K562 (cell line): ENCODE measurements around the gene MINDY4. TPM values are rescaled to one million over a fixed set of nuclear protein-coding genes. Genes with fewer than 3 reads are reported as not detected.

Experiments used
- ATAC-seq: fragments of 200-7000 bp; cut with Tn5 transposase; 3 replicates; pipeline ENCODE4 v1.9.1; 2020; ENCODE audit warnings: moderate library complexity
- BruUV-seq: library from RNA; stranded (reverse); fragments of 400-500 nt; replicated peaks from 2 replicates; lab custom pipeline; 2021; lab: Mats Ljungman, UMichigan
- CTCF ChIA-PET: fragments of 300-600 bp; formaldehyde crosslinking; extraction: SDS; loops from one replicate; lab custom pipeline; 2021; ENCODE audit warnings: low intra/inter-chr PET ratio; lab: Yijun Ruan, JAX
- POLR2A ChIA-PET: fragments of 300-600, 350-650 bp; sonication (Branson Sonifier 250); formaldehyde crosslinking; extraction: SDS; loops from one replicate; lab custom pipeline; 2021; ENCODE audit warnings: antibody characterized with exemption, inconsistent platforms; lab: Yijun Ruan, JAX
- DNase-seq, 4 experiments: peaks; one replicate each; pipeline versions ENCODE4 v3.0.0 to v3.0.0-alpha.2; 2011 to 2018; ENCODE audit warnings: low spot score in 3 of 4, mixed read lengths in 3 of 4; ENCODE audit errors: extremely low read depth in 1 of 4
- FAIRE-seq: peaks from 2 replicates; lab custom pipeline; 2011; peaks lifted over from hg19 to GRCh38; lab: Jason Lieb, UNC
- H2AFZ ChIP-seq: 2 replicates; pipeline ENCODE4 v1.6.0; 2011; ENCODE audit warnings: low read depth, low read length, control low read depth, inconsistent platforms
- H3K27ac ChIP-seq: fragments of 200-600 bp; 3 replicates; pipeline ENCODE4 v1.8.0; 2011; ENCODE audit warnings: low read depth, mild to moderate bottlenecking, control low read depth, inconsistent platforms, low read length, moderate library complexity, mixed read lengths; ENCODE audit errors: extremely low read depth
- H3K27me3 ChIP-seq, 2 experiments: fragments of 300-600 bp in 1 of 2; 2 replicates in 1 of 2; 3 replicates in 1 of 2; pipeline versions ENCODE4 v1.6.0 to v1.8.0; 2011; ENCODE audit warnings: inconsistent platforms in 2 of 2, low read length in 2 of 2, mild to moderate bottlenecking in 1 of 2, mixed read lengths in 1 of 2, moderate library complexity in 1 of 2; ENCODE audit not compliant: control insufficient read depth in 2 of 2, insufficient read depth in 2 of 2
- H3K36me3 ChIP-seq: fragments of 300-600 bp; 3 replicates; pipeline ENCODE4 v1.8.0; 2011; ENCODE audit warnings: mild to moderate bottlenecking, low read length, inconsistent platforms; ENCODE audit not compliant: control insufficient read depth, insufficient read depth
- H3K4me1 ChIP-seq, 2 experiments: fragments of 200-600 bp in 1 of 2; replicated peaks in 1 of 2; 2 replicates in 1 of 2; 3 replicates in 1 of 2; pipeline versions ENCODE4 v1.5.1 to v1.8.0; 2011; ENCODE audit warnings: inconsistent platforms in 2 of 2, low read length in 2 of 2, mild to moderate bottlenecking in 1 of 2, mixed read lengths in 1 of 2, moderate library complexity in 1 of 2; ENCODE audit not compliant: control insufficient read depth in 2 of 2, insufficient read depth in 2 of 2
- H3K4me2 ChIP-seq: 2 replicates; pipeline ENCODE4 v1.6.1; 2011; ENCODE audit warnings: low read length, control low read depth, inconsistent platforms, mixed read lengths; ENCODE audit not compliant: insufficient read depth
- H3K4me3 ChIP-seq: fragments of 200-600 bp; sonication (generic), shearing (Covaris generic); 2 replicates; pipeline ENCODE4 v1.5.1; 2016; ENCODE audit warnings: control low read depth, inconsistent platforms
- H3K79me2 ChIP-seq: fragments of 200-600 bp; 3 replicates; pipeline ENCODE4 v1.8.0; 2011; ENCODE audit warnings: low read length, inconsistent platforms; ENCODE audit not compliant: control insufficient read depth, insufficient read depth
- H3K9ac ChIP-seq, 2 experiments: 2 replicates each; pipeline versions ENCODE4 v1.6.0 to v1.6.1; 2011; ENCODE audit warnings: low read depth in 2 of 2, low read length in 2 of 2, control low read depth in 1 of 2, inconsistent platforms in 1 of 2, mild to moderate bottlenecking in 1 of 2, mixed read lengths in 1 of 2; ENCODE audit not compliant: insufficient read depth in 1 of 2
- H3K9me1 ChIP-seq: one replicate; pipeline ENCODE4 v1.6.0; 2011; ENCODE audit warnings: inconsistent platforms, mild to moderate bottlenecking, low read length, moderate library complexity; ENCODE audit not compliant: control insufficient read depth, insufficient read depth
- H3K9me3 ChIP-seq: replicated peaks from 2 replicates; pipeline ENCODE4 v1.5.1; 2011; ENCODE audit warnings: low read depth, low read length, inconsistent platforms; ENCODE audit not compliant: control insufficient read depth, insufficient read depth
- H4K20me1 ChIP-seq: replicated peaks from 2 replicates; pipeline ENCODE4 v1.6.1; 2011; ENCODE audit warnings: low read length, inconsistent platforms, mixed read lengths; ENCODE audit not compliant: control insufficient read depth, insufficient read depth
- ELF4 ChIP-seq: fragments of 450-650 bp; formaldehyde crosslinking; IDR thresholded peaks from 2 replicates; pipeline ENCODE4 v1.4.0; 2022; ENCODE audit warnings: missing genetic modification characterization
- TAF1 ChIP-seq: IDR thresholded peaks from 2 replicates; pipeline ENCODE4 v1.6.1; 2011; ENCODE audit warnings: mild to moderate bottlenecking, low read length, moderate library complexity; ENCODE audit not compliant: insufficient read depth, control insufficient read depth, severe bottlenecking; ENCODE audit errors: extremely low read depth
- TOE1 ChIP-seq, 2 experiments: fragments of 450-650 bp in 1 of 2; sonication (generic) in 1 of 2; formaldehyde crosslinking in 1 of 2; IDR thresholded peaks; 2 replicates each; pipeline versions ENCODE4 v1.7.1 to v1.8.0; 2016 to 2022; ENCODE audit warnings: borderline replicate concordance in 2 of 2, mild to moderate bottlenecking in 2 of 2, antibody characterized with exemption in 1 of 2, inconsistent platforms in 1 of 2, low read depth in 1 of 2, missing genetic modification reagents in 1 of 2, moderate library complexity in 1 of 2
- ZBTB2 ChIP-seq: fragments of 450-650 bp; IDR thresholded peaks from 2 replicates; pipeline ENCODE4 v1.6.1; 2016; ENCODE audit warnings: antibody characterized with exemption
- ZEB2 ChIP-seq: fragments of 450-650 bp; IDR thresholded peaks from 2 replicates; pipeline ENCODE4 v1.6.1; 2016
- ZNF354B ChIP-seq: fragments of 250-450 bp; sonication (Bioruptor Pico); IDR thresholded peaks from 2 replicates; pipeline ENCODE4 v1.4.0; 2020
- ZNF384 ChIP-seq: IDR thresholded peaks from 2 replicates; pipeline ENCODE4 v1.6.1; 2012; ENCODE audit warnings: low read depth, low read length, improper control_type of control experiment
- ZNF407 ChIP-seq: fragments of 450-650 bp; IDR thresholded peaks from 2 replicates; pipeline ENCODE4 v1.6.1; 2016; ENCODE audit warnings: low read depth
- ZNF41 ChIP-seq: fragments of 250-450 bp; sonication (Bioruptor Pico); conservative IDR thresholded peaks from 2 replicates; pipeline ENCODE4 v1.4.0; 2020; ENCODE audit warnings: mild to moderate bottlenecking
- ZNF436 ChIP-seq: fragments of 250-450, 450-650 bp; sonication (Bioruptor Pico); formaldehyde crosslinking; IDR thresholded peaks from 2 replicates; pipeline ENCODE4 v1.7.0; 2020; ENCODE audit warnings: mild to moderate bottlenecking
- in situ Hi-C: fragments of 300-500 bp; cut with MboI; formaldehyde crosslinking; loops from 4 replicates; pipeline ENCODE4 v1.15.0; 2018; ENCODE audit warnings: inconsistent platforms, mixed read lengths
- intact Hi-C: fragments of 100-400 bp; cut with micrococcal nuclease; formaldehyde crosslinking; loops from 2 replicates; pipeline ENCODE4 v1.14.2; 2022
- polyA plus RNA-seq, 8 experiments: library from polyadenylated mRNA; depleted of rRNA in 4 of 8; stranded (reverse) in 5 of 8; unstranded in 3 of 8; fragments of >200 nt; fragmentation: Nextera tagmentation in 2 of 8; fragmentation: Illumina TruSeq in 1 of 8; extraction: Ambion mirVana in 2 of 8; extraction: Trizol in 1 of 8; gene quantifications; 2 replicates each; pipeline versions ENCODE4 v1.2.1 to v1.2.3, GENCODE V29; 2011 to 2014; ENCODE audit warnings: inconsistent platforms in 1 of 8, missing spikeins in 1 of 8
- total RNA-seq, 7 experiments: library from RNA; depleted of rRNA in 6 of 7; stranded (reverse); fragments of >200 nt in 6 of 7; fragmentation: Illumina TruSeq in 2 of 7; extraction: Trizol in 2 of 7; gene quantifications; 2 replicates each; pipeline versions ENCODE4 v1.2.1 to v1.2.3, GENCODE V29; 2011 to 2021; ENCODE audit warnings: low replicate concordance in 1 of 7
- TF ChIP-seq, protein P1 (sequence below): sonication (generic); formaldehyde crosslinking; IDR thresholded peaks from 2 replicates; pipeline ENCODE4 v1.8.1; 2023; ENCODE audit warnings: mild to moderate bottlenecking, missing genetic modification reagents

The MINDY4 gene
- total and polyA plus RNA-seq, 9 of the 15 experiments (the other 6 are each of a cell fraction or from before 2014, with no cell fraction given) = 2.1 to 16.7 (median 11.0) TPM

DNA sequence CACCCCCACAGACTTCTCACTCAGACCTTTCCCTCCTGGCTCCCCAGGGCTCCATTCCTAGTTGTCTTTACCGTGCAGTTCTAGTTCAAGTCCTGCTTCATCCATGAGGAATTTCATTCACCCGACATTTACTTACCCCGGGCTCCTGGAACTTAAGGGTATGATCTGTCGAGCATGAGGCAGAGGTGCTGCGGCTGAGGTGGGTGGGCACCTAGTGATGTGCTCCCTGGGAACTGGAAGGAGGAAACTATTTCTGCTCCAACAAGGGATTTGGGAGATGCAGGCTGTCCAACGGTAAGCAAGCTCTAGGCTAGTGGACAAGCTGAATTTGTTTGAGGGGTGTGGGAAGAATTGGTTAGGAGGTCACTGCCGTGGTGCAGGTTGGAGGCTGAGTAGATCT is 110.2 kb downstream of the MINDY4 start (continued):
- TF ChIP-seq ZNF436 (CRISPR knock-in tag) = no peak
- TF ChIP-seq, all 486 proteins: peak for 0

DNA sequence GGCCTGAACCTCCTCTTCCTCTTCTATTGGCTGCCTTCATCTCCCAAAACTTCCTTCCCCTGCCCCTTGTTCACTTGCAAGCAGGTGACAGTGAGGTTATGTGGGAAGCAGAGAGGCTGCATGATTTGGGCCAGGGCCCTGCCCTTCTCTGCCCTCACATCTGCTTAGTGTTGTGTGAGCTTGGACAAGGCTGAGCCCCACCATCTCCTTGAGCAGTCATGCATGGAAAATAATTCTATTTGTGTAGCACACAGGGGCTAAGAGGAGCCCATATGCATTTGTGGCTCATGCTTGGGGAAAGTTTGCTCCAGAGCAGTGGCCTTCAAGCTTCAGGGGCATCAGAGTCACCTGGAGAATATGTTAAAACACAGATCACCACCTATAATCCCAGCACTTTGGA is 113.7 kb downstream of the MINDY4 start:
- no peak for ATAC-seq
- no peak for TF ChIP-seq ZBTB2
- no peak for TF ChIP-seq ZNF41 (CRISPR knock-in tag)
- TF ChIP-seq, protein P1, sequence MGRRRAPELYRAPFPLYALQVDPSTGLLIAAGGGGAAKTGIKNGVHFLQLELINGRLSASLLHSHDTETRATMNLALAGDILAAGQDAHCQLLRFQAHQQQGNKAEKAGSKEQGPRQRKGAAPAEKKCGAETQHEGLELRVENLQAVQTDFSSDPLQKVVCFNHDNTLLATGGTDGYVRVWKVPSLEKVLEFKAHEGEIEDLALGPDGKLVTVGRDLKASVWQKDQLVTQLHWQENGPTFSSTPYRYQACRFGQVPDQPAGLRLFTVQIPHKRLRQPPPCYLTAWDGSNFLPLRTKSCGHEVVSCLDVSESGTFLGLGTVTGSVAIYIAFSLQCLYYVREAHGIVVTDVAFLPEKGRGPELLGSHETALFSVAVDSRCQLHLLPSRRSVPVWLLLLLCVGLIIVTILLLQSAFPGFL = no peak
- no peak for TF ChIP-seq ELF4 (CRISPR knock-in tag)
- no peak for TF ChIP-seq ZNF384
- TF ChIP-seq TAF1 = no peak
- no peak for TF ChIP-seq ZNF354B (CRISPR knock-in tag)
- TF ChIP-seq ZEB2 = no peak
- no peak for TF ChIP-seq TOE1 (IDR thresholded peaks at IDR 0.05; ENCODE audit: borderline replicate concordance)
- no peak for TF ChIP-seq TOE1 (CRISPR knock-in tag; IDR thresholded peaks at IDR 0.05; ENCODE audit: borderline replicate concordance, low read depth)
- no peak for TF ChIP-seq ZNF407

More for the DNA sequence above, 113.7 kb downstream of the MINDY4 start:
- Histone ChIP-seq H3K9ac (no peak overlapping the region; a peak in 1 of 4 replicates), H3K27me3 (no peaks in the 10 kb centered on the region), H3K79me2 (no peaks in the 10 kb centered on the region), H2AFZ (no peak overlapping the region), H3K9me3 (no peaks in the 10 kb centered on the region), H3K36me3 (no peaks in the 10 kb centered on the region), H3K4me3 (no peak overlapping the region), H3K4me1 (peaks cover under 1 to 16% of the 10 kb centered on the region in 2 experiments; a peak in 2 of 5 replicates), H3K9me1 (no peaks in the 10 kb centered on the region), H3K4me2 (no peak overlapping the region), H4K20me1 (no peaks in the 10 kb centered on the region), H3K27ac (no peak overlapping the region)
- BruUV-seq = no TSS peak
- intact Hi-C loops = no loop called here
- in situ Hi-C loops = no loop called here
- FAIRE-seq (no peak), DNase-seq (no peak)
- POLR2A ChIA-PET = no interaction called here
- CTCF ChIA-PET = no interaction called here
